A172 (cell line): Measurements from ENCODE around the gene ZNF331. TPM values are rescaled to one million over a fixed set of nuclear protein-coding genes. Genes with fewer than 3 reads are reported as not detected.

ENCODE experiments used
- DNase-seq: peaks from one replicate; pipeline ENCODE4 v3.0.0-alpha.2; 2015; ENCODE audit warnings: low spot score
- total RNA-seq: library from RNA; depleted of rRNA; stranded (reverse); fragments of >200 nt; shearing (Covaris generic); gene quantifications from 2 replicates; pipeline ENCODE4 v1.2.3, GENCODE V29; 2014

ZNF331 gene
- total RNA-seq, 1 experiment from 2014 or later: 9.8 TPM

- no peak for DNase-seq
Observed at GRCh38 chr19:53571339-53571738, 33.4 kb downstream of the ZNF331 start.

GRCh38 chr19:53576941-53577653, 39.2 kb downstream of the ZNF331 start:
- DNase-seq: no peak

GRCh38 chr19:53577968-53578367, 40.0 kb downstream of the ZNF331 start:
- no peak for DNase-seq

- DNase-seq: no peak
Observed at GRCh38 chr19:53579518-53579917, 41.6 kb downstream of the ZNF331 start.

GRCh38 chr19:53580871-53581835, 43.2 kb downstream of the ZNF331 start:
- DNase-seq: no peak

- DNase-seq: no peak
Observed at GRCh38 chr19:53581871-53582279, 43.9 kb downstream of the ZNF331 start.

GRCh38 chr19:53583181-53583580, 45.2 kb downstream of the ZNF331 start:
- DNase-seq: no peak

GRCh38 chr19:53586277-53586691, 48.3 kb downstream of the ZNF331 start:
- no peak for DNase-seq

GRCh38 chr19:53594811-53595509, 57.0 kb downstream of the ZNF331 start:
- DNase-seq: no peak

- no peak for DNase-seq
Observed at GRCh38 chr19:53595510-53595867, 57.5 kb downstream of the ZNF331 start.

GRCh38 chr19:53596056-53596455, 58.1 kb downstream of the ZNF331 start:
- DNase-seq: no peak

GRCh38 chr19:53597023-53597422, 59.1 kb downstream of the ZNF331 start:
- no peak for DNase-seq

- no peak for DNase-seq
Observed at GRCh38 chr19:53598361-53598760, 60.4 kb downstream of the ZNF331 start.

- no peak for DNase-seq
Observed at GRCh38 chr19:53600217-53600616, 62.3 kb downstream of the ZNF331 start.

GRCh38 chr19:53606031-53606430, 68.1 kb downstream of the ZNF331 start:
- no peak for DNase-seq

GRCh38 chr19:53608381-53608780, 70.4 kb downstream of the ZNF331 start:
- no peak for DNase-seq

GRCh38 chr19:53612762-53613526, 75.0 kb downstream of the ZNF331 start:
- no peak for DNase-seq

GRCh38 chr19:53621885-53622740, 84.2 kb downstream of the ZNF331 start:
- peak; percentile 60 for DNase-seq

- no peak for DNase-seq
Observed at GRCh38 chr19:53624771-53625545, 87.0 kb downstream of the ZNF331 start.

GRCh38 chr19:53626486-53626885, 88.5 kb downstream of the ZNF331 start:
- DNase-seq: no peak
